ENCODE results near the gene DLX3. TPM values are rescaled to one million over a fixed set of nuclear protein-coding genes. Genes with fewer than 3 reads are reported as not detected.

DLX3 gene
- total RNA-seq, 1 experiment from 2014 or later = 1.2 TPM

DNA sequence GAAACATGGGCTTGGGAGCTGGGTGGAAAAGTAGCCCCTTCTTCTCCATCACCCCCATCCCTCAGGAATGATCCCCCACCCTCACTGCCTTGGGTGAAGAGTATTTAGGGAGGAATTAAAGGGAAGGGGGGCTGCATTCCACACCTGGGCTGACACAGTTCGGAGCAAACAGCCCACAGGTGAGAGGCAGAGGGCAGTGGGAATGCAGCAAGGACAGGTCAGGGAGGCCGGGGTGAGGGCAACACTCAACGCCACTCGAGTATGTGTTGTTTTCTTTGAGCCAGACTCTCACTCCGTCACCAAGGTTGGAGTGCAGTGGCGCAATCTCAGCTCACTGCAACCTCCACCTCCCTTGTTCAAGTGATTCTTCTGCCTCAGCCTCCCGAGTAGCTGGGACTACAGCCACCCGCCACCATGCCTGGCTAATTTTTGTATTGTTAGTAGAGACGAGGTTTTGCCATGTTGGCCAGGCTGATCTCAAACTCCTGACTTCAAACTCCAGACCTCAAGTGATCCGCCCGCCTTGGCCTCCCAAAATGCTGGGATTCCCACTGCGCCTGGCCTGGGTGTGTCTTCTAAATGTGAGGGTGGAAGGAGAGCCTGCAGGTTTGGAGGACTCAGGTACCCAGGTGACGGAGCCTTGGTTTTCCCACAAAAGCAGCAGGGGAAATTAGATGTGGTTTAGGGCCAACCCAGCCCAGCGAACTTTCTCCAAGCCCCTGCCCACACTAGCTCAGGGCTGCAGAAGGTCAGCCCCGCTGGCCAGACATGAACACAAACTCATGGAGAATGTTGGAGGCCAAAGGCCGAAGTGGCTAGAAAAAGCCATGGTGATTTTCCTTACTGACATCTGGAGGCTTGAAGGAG is 39.7 kb upstream of the DLX3 start:
- Histone ChIP-seq H3T11ph (ENCODE audit: low read length) (no peak overlapping the region), H3K56ac (ENCODE audit: insufficient read length, low read depth, low read length) (no peak overlapping the region), H3K79me1 (ENCODE audit: insufficient read depth, low read depth, low read length, poor library complexity, severe bottlenecking) (no peaks in the 10 kb centered on the region), H4K8ac (replicated peaks; ENCODE audit: insufficient read length, low read depth, low read length) (no peak overlapping the region), H2BK12ac (ENCODE audit: insufficient read length, low read depth, low read length) (no peak overlapping the region), H3K23ac (ENCODE audit: insufficient read length, low read depth, low read length) (no peak overlapping the region), H2BK5ac (ENCODE audit: insufficient read length, low read length) (no peak overlapping the region), H4K91ac (ENCODE audit: insufficient read length, low read depth, low read length) (no peak overlapping the region), H4K5ac (ENCODE audit: insufficient read length, low read depth, low read length) (no peak overlapping the region), H2AFZ (ENCODE audit: low read length) (no peak overlapping the region), H3K27me3 (ENCODE audit: insufficient read depth, low read length) (no peaks in the 10 kb centered on the region; the same call in 1 of the 2 replicates), H3K9ac (ENCODE audit: extremely low read depth, insufficient read length, low read length) (no peak overlapping the region), H3K4me2 (ENCODE audit: insufficient read depth, insufficient read length, low read length) (no peak overlapping the region), H2AK5ac (ENCODE audit: insufficient read length, low read length) (no peak overlapping the region), H3K4me1 (ENCODE audit: insufficient read depth, low read length) (no peaks in the 10 kb centered on the region; the same call in 1 of the 2 replicates), H3K23me2 (ENCODE audit: insufficient read length, low read depth, low read length, poor library complexity, severe bottlenecking) (no peaks in the 10 kb centered on the region), H2BK120ac (ENCODE audit: low read depth, low read length, poor library complexity, severe bottlenecking) (no peak overlapping the region), H2BK15ac (ENCODE audit: low read depth, low read length) (no peak overlapping the region), H2BK20ac (ENCODE audit: low read depth, low read length, poor library complexity, severe bottlenecking) (no peak overlapping the region), H3K9me3 (ENCODE audit: control insufficient read depth, low read depth, low read length) (no peaks in the 10 kb centered on the region), H3K27ac (ENCODE audit: insufficient read length, low read depth, low read length) (no peak overlapping the region), H3K79me2 (ENCODE audit: insufficient read depth, low read length) (no peaks in the 10 kb centered on the region), H3K4ac (ENCODE audit: low read depth, low read length) (no peak overlapping the region), H3K14ac (ENCODE audit: insufficient read depth, low read length) (no peak overlapping the region), H4K20me1 (ENCODE audit: control insufficient read depth, insufficient read depth, insufficient read length) (no peaks in the 10 kb centered on the region), H3K18ac (ENCODE audit: insufficient read length, low read depth, low read length) (no peak overlapping the region)
- no peak for DNase-seq
- Mint-ChIP-seq H3K4me1 (peaks cover 20 to 33% of the 10 kb centered on the region in 2 experiments), H3K4me3 (no peak overlapping the region), H3K27me3 (ENCODE audit: low read depth) (peaks cover 10% of the 10 kb centered on the region), H3K9me3 (no peaks in the 10 kb centered on the region), H3K36me3 (ENCODE audit: insufficient read depth in 1 of 3, low read depth in 3 of 3) (no peaks in the 10 kb centered on the region), H3K27ac (no peak overlapping the region)
- WGBS (ENCODE audit: extremely low coverage, insufficient read length, low lambda C conversion rate) = no CpG with 5 or more reads among the region's 16 CpGs
- TF ChIP-seq CTCF (conservative IDR thresholded peaks at IDR 0.05) = no peak
